HT-29 (cell line): ENCODE measurements around the gene FCN3. TPM values are rescaled to one million over a fixed set of nuclear protein-coding genes. Genes with fewer than 3 reads are reported as not detected.

Experiments used
- DNase-seq: peaks from one replicate; pipeline ENCODE4 v3.0.0-alpha.2; 2015; ENCODE audit warnings: low spot score
- total RNA-seq: library from RNA; depleted of rRNA; stranded (reverse); fragments of >200 nt; shearing (Covaris generic); gene quantifications from 2 replicates; pipeline ENCODE4 v1.2.3, GENCODE V29; 2014

Gene FCN3
- total RNA-seq, 1 experiment from 2014 or later: not detected

GRCh38 chr1:27380224-27380623 is 5.6 kb upstream of the FCN3 start:
- DNase-seq: no peak

- no peak for DNase-seq
Observed at GRCh38 chr1:27379564-27380122, 5.0 kb upstream of the FCN3 start.

- DNase-seq: no peak
Observed at GRCh38 chr1:27377760-27378495, 3.3 kb upstream of the FCN3 start.

DNA sequence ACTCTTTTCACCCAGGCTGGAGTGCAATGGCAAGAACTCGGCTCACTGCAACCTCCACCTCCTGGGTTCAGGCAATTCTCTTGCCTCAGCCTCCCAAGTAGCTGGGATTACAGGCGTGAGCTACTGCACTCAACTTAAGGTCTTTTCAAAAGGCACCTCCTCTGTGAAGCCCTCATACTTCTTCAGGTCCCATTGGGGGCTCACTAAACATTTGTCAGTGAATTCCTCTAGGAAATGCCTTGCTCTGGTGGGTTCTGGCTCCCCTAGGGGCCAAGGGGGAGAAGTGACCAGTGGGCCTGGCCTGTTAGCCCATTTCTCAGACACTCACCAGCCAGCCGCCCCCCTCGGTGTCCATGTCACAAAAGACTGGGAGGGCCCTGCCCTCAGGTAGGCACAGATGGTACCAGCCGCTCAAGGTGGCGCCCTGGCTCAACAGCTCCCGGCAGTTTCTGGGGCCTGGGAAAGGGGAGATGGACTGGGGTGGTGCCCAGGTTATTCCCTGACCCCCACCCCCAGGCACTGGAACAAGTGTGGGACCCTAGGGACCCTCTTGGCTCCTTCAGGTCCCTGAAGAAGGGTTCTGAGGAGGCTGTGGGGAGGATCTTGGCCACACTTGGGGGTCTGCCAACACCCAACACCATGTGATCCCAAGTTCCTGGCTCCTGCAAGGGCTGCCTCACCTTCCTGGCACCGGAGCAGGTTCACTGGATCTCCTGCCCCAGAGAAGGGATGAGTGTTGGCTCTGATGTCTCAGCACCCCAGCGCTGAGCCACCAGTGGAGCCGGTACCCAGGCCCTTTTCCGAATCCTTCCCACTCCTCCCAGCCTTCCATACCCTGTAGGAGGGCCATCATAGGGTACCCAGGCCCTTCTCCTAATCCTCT is 1.6 kb downstream of the FCN3 start:
- DNase-seq: no peak

DNA sequence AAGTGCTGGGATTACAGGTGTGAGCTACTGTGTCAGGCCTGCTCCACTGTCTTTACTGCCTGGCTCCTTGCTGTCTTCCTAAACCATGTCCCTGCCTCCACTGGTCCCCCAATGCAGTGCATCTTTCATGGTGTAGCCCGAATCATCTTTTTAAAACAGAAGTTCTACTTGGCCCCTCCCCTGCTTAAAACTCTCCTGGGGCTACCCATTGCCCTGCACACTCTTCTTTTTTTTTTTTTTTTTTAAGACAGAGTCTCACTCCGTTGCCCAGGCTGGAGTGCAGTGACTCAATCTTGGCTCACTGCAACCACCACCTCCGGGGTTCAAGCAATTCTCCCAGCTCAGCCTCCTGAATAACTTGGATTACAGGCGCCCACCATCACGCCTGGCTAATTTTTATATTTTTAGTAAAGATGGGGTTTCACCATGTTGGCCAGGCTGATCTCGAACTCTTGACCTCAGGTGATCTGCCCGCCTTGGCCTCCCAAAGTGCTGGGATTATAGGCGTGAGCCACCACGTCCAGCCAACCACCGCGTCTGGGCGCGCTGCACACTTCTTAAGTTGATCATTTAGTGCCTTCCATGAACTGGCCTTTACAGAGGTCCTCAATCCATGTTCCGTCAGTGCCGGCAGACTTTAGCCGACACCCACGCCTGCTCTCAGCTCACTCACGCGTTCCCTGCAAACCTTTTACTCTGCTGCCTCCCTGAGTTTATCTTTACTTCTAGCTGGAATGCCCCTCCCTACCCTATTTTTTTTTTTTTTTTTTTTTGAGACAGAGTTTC is 2.4 kb downstream of the FCN3 start:
- no peak for DNase-seq

DNA sequence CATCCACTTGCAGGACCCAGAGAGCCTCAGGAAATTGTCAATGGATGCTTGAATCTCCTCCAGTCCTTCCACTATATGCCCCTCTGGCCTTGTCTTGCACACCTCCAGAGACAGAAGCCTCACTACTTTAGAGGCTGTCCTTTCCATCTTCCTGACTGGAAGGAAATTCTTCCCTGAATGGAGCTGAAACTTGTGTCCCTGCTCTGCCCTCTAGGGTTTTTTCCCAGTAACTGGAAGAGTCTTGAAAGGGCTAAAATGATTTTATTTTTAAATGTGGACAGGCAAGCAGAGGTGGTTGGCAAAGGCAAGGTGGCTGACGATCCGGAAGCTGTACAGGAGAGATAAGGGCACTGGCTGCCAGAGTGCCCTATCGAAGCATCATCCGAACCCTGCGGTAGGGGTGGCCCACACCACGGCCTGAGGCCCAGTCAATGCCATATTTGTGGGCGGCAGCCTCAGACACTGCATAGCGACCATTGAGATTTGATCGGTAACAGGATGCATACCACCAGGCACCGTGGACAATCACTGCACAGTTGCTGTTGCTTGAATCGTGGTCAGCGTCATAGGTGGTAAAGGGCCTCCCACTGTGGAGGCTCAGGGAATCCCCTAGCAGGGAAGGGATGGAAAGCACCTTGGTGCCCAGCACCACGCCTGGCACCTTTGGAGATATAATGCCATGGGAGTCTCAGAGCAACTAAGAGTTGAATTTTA is 5.6 kb downstream of the FCN3 start:
- DNase-seq: peak; percentile 39

DNA sequence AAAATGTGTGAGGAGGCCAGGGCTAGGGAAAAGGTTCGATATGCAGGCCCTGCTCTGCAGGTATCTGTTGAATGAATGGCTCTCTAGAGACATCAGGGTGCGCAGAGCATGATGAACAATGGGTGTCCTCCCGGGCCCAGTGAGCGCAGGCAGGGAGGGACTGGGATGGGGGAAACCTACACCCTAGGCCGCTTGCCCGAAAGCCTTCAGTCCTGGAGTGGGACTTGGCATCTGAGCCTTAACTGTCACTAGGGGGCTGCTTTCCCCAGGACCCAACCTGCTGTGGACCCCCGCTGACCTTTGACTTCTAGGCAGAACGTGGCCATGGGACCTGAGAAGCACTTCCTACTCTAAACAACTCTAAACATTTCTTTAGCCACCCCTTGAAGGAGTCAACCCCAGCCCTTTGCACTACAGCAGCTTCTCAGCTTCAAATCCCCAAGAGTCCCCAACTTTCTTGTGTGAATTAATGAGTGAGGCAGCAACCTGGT is 7.4 kb downstream of the FCN3 start:
- DNase-seq: no peak

GRCh38 chr1:27366411-27367159 is 8.0 kb downstream of the FCN3 start, which contains the start of gene MAP3K6:
Gene MAP3K6, minus strand, starts transcription at chr1:27366961. Its CDS starts 364 bp downstream, at chr1:27366597.
- peak; percentile 81 for DNase-seq

DNA sequence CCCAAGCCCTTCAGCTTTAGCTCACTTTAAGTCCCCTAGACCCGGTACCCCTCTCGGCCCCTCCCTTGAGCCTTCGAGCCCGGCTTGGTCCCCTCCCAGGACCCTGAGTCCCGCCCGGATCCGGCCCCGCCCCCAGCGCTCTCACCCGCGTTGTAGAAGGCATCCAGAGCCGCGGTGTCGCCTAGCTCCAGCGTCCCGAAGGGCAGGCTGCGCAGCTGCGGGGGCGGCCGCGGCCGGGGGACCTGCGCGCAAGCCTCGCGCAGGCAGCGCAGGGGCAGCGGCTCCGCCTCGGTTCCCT is 8.6 kb downstream of the FCN3 start:
- peak; percentile 65 for DNase-seq

DNA sequence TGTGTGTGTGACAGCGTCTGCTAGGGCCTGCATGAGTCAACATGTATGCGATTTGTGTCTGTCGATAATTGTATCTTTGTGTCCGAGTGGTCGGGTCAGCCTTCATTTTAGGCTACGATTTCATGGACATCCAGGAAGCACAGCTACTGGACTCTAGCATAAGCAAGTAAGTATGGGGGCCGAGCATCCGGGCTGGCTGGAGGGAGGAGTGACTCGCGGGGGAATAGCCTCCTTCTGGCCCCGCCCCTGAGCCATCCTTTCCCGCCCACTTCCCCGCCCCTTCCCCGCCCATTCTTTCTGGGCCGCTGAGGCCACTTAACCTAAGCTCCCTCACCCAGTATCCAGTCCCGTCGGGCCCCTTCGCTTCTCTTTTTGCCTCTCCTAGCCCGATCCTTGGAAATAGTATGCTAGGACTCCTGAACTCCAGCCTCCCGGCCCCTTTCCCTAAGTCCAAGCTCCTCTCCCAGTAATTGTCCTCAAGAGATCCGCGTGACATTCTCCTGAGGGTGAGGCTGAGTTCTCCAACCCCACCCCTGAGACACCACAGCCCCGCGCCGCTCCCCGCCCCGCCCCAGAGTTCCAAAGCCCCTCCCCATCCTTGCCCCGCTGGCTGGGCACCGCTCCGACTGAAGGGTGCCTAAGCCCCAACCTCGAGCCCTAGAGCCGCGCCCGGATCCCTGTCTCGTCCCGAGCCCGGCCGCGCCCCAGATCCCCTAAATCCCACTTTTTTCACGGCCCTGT is 9.1 kb downstream of the FCN3 start:
- peak; percentile 91 for DNase-seq

GRCh38 chr1:27364696-27365371 is 9.8 kb downstream of the FCN3 start:
- no peak for DNase-seq

- no peak for DNase-seq
Observed at GRCh38 chr1:27363766-27364695, 10.6 kb downstream of the FCN3 start.

DNA sequence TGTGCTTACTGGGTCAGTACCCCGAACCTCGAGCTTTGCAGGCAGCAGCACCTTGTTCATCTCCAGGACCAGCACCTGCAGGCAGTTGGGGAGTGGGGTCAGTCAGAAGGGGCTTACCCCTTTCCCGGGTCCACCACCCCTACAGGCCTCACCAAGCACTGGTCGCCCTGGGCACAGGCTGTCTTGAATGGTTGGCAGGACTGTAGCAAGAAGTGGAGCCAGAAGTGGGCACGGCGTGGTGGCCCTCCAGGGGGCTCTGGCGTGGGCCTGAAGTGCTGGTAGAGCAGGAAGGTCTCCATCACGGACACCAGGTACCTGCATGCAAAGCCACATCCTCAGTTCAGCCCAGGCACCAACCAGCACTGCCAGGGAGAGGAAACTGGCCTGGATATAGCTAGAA is 13.1 kb downstream of the FCN3 start:
- DNase-seq: no peak

GRCh38 chr1:27361044-27361402 is 13.6 kb downstream of the FCN3 start:
- DNase-seq: no peak

GRCh38 chr1:27360159-27361043 is 14.2 kb downstream of the FCN3 start:
- no peak for DNase-seq

DNA sequence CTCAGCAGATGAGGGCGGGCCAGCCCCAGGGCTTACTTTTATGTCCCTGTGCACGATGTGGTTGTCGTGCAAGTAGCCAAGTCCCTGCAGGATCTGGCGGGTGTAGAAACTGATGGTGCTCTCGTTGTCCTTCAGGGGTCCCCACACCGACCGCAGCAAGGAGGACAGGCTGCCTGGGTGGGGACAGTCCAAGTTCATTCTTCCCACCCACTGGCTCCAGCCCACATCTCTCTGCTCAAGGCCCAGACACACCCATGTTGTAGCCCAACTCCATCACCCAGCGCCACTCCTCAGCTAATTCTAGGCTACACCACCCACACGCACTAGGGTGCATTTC is 14.8 kb downstream of the FCN3 start:
- no peak for DNase-seq

GRCh38 chr1:27358928-27359313 is 15.7 kb downstream of the FCN3 start:
- DNase-seq: no peak
